Measurements from ENCODE around the gene TRIM52.
"Not testable (repeated sequence)": the region's sequence is repeated elsewhere in the genome, so short reads cannot be mapped to it uniquely, and the experiment has no call there.

The TRIM52 gene

GRCh38 chr5:181260720-181261319 is at the start of gene TRIM52:
TRIM52 (minus strand) TSS chr5:181261143; CDS start chr5:181260813, 330 bp downstream.
- no peak for DNase-seq (ENCODE audit: low read depth, low spot score)
- H3K27ac ChIP-seq = peak within 1 kb of the TSS; percentile 88

GRCh38 chr5:181287331-181287730 is 26.4 kb upstream of the TRIM52 start:
- H3K27ac ChIP-seq = not testable (repeated sequence)

GRCh38 chr5:181285962-181286705 is 25.2 kb upstream of the TRIM52 start:
- not testable (repeated sequence) for H3K27ac ChIP-seq; DNase-seq (ENCODE audit: low read depth, low spot score)

More at GRCh38 chr5:181287331-181287730, 26.4 kb upstream of the TRIM52 start:
- not testable (repeated sequence) for DNase-seq (ENCODE audit: low read depth, low spot score)

DNA sequence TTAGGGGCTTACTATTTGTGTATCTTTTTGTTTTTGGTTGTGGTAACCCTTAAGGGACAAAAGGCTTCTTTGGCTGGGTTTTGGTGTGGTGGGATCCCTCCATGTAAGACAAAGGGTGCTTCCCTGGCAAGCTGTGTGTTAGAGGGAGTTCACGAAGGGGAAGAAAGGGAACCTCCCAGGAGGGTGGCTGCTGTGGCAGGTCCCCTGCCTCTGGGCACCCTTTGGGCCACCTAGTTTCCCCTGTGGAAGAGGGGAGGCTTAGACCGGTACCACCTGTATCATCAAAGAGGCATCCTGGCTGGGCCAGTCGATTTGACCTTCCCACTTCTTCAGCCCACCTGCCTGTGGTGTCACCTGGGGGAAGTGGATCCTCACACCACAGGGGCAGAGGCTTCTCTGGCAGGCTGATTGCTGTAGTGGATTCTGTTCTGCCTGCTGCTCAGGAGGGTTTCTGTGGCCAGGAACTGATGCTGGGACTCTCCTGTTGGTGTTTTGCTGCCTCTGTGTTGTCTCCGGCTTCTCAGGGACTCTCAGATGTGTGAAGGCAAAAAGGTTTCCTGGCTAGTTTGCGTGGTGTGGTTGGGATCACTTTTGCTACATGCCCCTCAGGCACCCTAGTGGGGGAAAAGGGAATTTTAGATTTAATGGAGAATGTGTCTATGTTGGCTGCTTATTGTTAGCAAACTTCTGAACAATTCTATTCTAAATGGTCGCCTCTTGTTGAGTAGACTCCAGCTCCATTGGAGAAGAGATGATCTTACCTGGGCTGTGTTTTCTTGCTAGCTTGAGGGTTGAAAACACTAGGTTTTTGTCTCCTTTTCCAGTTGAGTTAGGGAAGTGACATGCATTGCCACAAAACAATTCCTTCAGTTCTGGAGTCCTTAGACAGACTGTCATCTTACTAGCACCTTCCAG is 23.2 kb upstream of the TRIM52 start:
- H3K27ac ChIP-seq; DNase-seq (ENCODE audit: low read depth, low spot score): not testable (repeated sequence)

- DNase-seq (ENCODE audit: low read depth, low spot score) = no peak
- no peak overlapping the region for H3K27ac ChIP-seq
These were observed 22.4 kb upstream of the TRIM52 start for GRCh38 chr5:181283347-181283746.

- DNase-seq (ENCODE audit: low read depth, low spot score) = no peak
- H3K27ac ChIP-seq = no peak overlapping the region
These were observed 21.9 kb upstream of the TRIM52 start for GRCh38 chr5:181282874-181283273.

DNA sequence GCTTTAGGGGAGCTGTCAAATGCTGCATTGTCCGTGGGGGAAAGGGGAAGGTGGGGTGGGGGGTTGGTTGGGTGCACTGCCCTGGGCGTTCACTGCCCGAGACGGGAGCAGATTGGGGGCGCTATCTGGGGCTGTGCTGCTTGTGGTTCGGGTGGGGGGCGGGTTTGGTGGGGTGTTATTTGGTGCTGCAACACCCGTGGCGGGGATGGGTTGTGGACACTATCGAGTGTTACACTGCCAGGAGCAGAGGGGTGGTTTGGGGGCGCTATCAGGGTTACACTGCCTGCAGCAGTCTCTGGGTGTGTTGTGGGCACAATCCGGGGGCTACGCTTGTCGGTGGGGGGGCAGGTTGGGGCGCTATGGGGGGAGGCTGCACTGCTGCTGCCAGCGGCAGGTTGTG is 21.5 kb upstream of the TRIM52 start:
- not testable (repeated sequence) for H3K27ac ChIP-seq

DNA sequence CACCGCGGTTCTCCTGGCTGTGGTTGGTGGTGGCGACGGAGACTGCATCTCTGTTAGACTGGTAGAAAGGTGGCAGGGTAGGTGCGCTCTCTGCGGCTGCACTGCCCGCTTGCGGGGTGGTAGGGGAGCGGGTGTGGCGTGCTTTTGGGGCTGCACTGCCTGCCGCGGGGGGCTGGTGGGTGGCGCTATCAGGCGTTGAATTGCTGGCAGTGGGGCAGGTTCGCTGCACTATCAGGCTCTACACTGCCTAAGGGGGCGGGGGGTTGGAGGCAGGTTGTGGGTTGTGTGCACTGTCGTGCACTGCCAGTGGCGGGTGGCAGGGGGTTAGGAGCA is 21.0 kb upstream of the TRIM52 start:
- H3K27ac ChIP-seq = no peak overlapping the region

More for the DNA sequence above, 21.5 kb upstream of the TRIM52 start:
- DNase-seq (ENCODE audit: low read depth, low spot score) = not testable (repeated sequence)

GRCh38 chr5:181281077-181281983 is 20.4 kb upstream of the TRIM52 start:
- H3K27ac ChIP-seq = no peak overlapping the region
- no peak for DNase-seq (ENCODE audit: low read depth, low spot score)

More for the DNA sequence above, 21.0 kb upstream of the TRIM52 start:
- DNase-seq (ENCODE audit: low read depth, low spot score) = no peak

- H3K27ac ChIP-seq = no peak overlapping the region
- DNase-seq (ENCODE audit: low read depth, low spot score) = no peak
These were observed 19.4 kb upstream of the TRIM52 start for GRCh38 chr5:181280251-181280762.

DNA sequence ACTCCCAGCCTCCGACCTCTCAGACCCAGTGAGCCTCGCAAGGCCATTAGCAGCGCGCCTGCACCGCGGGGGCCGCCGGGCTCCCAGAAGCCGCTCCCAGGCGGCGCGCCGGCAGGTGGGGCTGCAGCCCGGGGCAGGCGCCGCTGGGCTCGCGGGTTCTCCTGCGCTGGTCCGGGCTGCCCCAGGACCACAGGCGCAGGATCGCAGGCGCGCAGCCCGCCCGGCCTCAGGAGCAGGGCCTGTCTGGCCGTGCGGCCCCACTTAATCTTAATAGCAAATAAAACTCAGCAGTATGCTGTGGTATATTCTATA is 12.4 kb upstream of the TRIM52 start:
- not testable (repeated sequence) for DNase-seq (ENCODE audit: low read depth, low spot score); H3K27ac ChIP-seq

GRCh38 chr5:181271081-181271480 is 10.1 kb upstream of the TRIM52 start:
- no peak overlapping the region for H3K27ac ChIP-seq
- no peak for DNase-seq (ENCODE audit: low read depth, low spot score)

DNA sequence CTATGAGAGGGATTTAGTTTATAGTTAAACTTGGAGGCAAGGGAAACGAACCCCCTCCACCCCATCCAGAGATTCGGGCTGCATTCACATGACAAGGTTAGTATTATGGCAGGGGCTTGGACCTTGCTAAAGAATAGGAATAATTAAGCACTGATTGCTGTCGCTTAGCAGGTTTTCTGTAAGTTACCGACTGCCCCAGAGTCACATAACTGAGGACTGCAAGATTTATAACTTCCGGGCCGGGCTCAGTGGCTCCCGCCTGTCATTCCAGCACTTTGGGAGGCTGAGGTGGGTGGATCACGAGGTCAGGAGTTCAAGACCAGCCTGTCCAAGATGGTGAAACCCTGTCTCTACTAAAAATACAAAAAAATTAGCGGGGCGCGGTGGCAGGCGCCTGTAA is 7.0 kb upstream of the TRIM52 start:
- H3K27ac ChIP-seq = peak overlapping the region; percentile 45
- not testable (repeated sequence) for DNase-seq (ENCODE audit: low read depth, low spot score)

DNA sequence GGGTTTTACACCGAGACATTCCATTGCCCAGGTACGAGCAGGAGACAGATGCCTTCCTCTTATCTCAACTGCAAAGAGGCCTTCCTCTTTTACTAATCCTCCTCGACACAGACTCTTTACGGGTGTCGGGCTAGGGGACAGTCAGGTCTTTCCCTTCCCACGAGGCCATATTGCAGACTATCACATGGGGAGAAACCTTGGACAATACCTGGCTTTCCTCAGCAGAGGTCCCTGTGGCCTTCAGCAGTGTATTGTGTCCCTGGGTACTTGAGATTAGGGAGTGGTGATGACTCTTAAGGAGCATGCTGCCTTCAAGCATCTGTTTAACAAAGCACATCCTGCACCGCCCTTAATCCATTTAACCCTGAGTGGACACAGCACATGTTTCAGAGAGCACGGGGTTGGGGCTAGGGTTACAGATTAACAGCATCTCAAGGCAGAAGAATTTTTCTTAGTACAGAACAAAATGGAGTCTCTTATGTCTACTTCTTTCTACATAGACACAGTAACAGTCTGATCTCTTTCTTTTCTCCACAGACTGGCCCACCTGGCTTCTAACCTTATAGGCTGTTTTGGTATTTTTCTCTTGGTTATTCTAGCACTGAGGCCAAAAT is 6.5 kb upstream of the TRIM52 start:
- peak overlapping the region; percentile 45 for H3K27ac ChIP-seq
- DNase-seq (ENCODE audit: low read depth, low spot score) = not testable (repeated sequence)

DNA sequence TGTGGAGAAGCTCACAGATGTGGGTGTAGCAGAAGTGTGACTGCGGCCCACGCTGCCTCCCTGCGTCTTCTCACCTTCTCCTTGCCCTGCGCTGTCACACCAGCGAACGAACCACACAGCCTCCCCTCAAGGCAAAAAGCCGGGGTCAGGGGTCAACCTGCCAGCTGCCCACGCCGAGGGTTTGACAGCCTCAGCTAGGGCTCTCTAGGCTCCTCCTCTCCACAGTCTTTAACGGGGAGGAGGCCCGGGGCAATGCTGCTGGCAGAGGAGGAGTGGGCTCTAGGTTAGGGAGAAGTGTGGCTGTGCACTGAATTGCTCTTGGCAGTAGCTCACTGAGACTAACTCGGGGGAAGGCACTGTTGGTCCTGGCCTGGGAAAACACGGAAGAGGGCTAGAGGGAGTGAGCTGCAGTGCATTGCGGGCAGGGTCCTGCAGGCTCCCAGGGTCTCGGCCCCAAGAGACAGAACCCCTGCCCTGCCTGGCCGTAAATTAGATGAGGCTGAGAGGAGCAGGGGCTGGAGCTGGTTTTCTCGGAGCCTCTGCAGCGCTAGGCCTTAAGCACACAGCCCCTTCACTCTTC is 4.2 kb upstream of the TRIM52 start:
- no peak for DNase-seq (ENCODE audit: low read depth, low spot score)
- no peak overlapping the region for H3K27ac ChIP-seq

DNA sequence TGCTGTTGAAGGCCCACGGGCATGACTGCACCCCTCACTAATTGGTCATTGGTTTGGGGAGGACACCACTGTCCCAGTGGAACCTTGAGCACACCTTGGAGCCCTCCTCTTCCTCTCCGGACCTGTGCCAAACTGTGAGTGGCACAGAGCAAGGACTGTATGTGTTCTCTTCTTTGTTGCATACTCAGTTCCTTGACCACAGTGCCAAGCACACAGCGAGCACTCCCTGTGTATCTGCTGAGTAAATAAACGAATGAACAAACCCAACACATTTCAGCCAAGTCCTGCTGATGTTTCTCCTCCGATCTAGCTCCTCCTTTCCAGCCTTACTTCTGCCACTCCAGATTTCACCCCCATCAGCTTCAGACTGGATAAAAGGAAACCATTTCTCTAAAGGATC is 2.7 kb upstream of the TRIM52 start:
- DNase-seq (ENCODE audit: low read depth, low spot score) = no peak
- H3K27ac ChIP-seq = no peak overlapping the region

DNA sequence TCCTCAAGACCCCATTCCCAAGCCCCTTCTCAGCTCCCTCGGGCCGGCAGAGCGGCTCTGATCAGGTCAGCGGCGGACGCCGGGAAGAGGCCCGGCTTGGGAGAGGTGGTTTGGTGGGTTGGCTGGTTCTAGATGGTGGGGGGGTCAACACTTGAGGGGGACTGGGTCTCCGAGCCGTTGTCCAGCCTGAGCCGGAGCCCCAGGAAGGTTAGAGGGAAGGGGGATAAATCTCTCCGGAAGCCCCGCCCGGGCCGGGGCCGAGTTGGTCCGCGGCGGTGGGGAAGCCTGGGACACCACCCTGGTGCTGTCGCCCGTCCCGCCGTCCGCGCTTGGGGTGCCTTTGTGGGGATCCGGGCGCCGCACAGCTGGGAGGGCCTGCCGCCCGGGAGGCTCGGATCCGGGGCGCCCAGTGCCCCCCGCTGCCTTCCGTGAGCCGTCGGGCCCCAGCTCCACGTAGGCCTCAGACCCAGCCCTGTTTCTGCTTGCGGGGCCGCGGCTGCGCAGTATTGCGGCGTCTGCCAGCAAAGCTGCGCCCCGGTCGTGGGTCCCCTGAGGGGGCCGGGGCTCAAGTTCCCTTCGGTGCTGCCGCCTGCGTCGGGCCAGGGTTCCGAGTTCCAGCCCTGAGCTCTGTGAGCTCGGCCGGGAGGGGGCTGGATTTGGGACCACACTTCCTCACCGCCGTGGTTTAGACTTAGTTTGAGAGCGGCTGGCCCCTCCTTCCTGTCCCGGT is 542 bp upstream of the TRIM52 start:
- DNase-seq (ENCODE audit: low read depth, low spot score) = no peak
- peak overlapping the region; percentile 88 for H3K27ac ChIP-seq

DNA sequence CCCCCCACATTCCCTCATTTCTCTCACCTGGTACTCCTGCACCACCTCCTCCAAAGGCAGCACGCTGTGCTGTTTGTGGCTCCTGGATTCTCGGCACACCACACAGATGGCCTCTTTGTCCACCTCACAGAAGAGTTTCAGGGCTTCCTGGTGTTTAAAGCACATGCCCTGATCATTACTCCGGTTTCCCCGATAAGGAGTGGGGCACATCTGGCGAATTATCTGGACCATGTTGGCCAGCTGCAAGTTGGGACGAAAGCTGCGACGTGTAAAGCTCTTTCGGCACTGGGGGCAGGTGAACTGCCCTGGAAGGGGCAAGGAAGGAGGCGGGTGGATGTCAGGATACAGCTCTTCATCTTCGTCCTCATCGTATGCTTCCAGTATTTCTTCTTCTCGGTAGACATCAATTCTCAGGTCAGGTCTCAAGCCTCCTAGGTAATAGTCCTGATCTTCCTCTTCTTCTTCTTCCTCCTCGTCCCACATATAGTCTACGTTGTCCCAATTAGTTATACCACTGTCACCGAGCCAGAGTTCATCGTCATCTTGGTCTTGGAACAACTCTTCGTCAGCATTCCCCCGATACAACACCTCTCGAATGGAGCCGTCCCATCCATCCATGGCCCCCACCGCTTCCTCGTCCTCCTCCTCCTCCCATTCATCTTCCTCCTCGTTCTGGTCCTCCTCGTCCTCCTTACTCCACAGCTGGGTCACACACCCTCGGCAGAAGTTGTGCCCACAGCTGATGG is 796 bp downstream of the TRIM52 start:
- peak overlapping the region; percentile 88 for H3K27ac ChIP-seq
- no peak for DNase-seq (ENCODE audit: low read depth, low spot score)

Measured in epithelial cell of prostate (primary cell).